Fibroblast of lung (primary cell): ENCODE data around the gene SPATC1L. TPM values are rescaled to one million over a fixed set of nuclear protein-coding genes. Genes with fewer than 3 reads are reported as not detected.

ENCODE experiments used
- DNase-seq, 2 donors: peaks; one replicate each; pipeline versions ENCODE4 v3.0.0 to v3.0.0-alpha.2; 2010; ENCODE audit warnings: low read depth in 2 of 2
- H2AFZ ChIP-seq: 2 replicates; pipeline ENCODE4 v1.5.1; 2012; ENCODE audit warnings: low read length, control low read depth, inconsistent platforms
- H3K27ac ChIP-seq: 2 replicates; pipeline ENCODE4 v1.5.1; 2011; ENCODE audit warnings: low read length, control low read depth; ENCODE audit not compliant: insufficient read depth
- H3K27me3 ChIP-seq: 2 replicates; pipeline ENCODE4 v1.5.1; 2011; ENCODE audit warnings: mild to moderate bottlenecking, low read length; ENCODE audit not compliant: control insufficient read depth, insufficient read depth
- H3K36me3 ChIP-seq: 2 replicates; pipeline ENCODE4 v1.5.1; 2011; ENCODE audit warnings: low read length; ENCODE audit not compliant: control insufficient read depth, insufficient read depth
- H3K4me1 ChIP-seq: 2 replicates; pipeline ENCODE4 v1.5.1; 2011; ENCODE audit warnings: low read length; ENCODE audit not compliant: control insufficient read depth, insufficient read depth; ENCODE audit errors: extremely low read depth
- H3K4me2 ChIP-seq: 2 replicates; pipeline ENCODE4 v1.5.1; 2011; ENCODE audit warnings: low read length, control low read depth; ENCODE audit not compliant: insufficient read depth; ENCODE audit errors: extremely low read depth
- H3K4me3 ChIP-seq, 4 experiments: fragments of 200-600 bp in 1 of 4; sonication (generic) in 1 of 4; replicated peaks in 1 of 4; 2 replicates each; pipeline ENCODE4 v1.5.1; 2011 to 2016; ENCODE audit warnings: low read length in 4 of 4, low read depth in 3 of 4, mild to moderate bottlenecking in 3 of 4, control low read depth in 2 of 4, inconsistent platforms in 1 of 4, mixed read lengths in 1 of 4; ENCODE audit not compliant: insufficient read depth in 1 of 4; ENCODE audit errors: control extremely low read depth in 1 of 4
- H3K79me2 ChIP-seq: 2 replicates; pipeline ENCODE4 v1.5.1; 2012; ENCODE audit warnings: mild to moderate bottlenecking, low read length, inconsistent platforms; ENCODE audit not compliant: control insufficient read depth, insufficient read depth
- H3K9ac ChIP-seq: 2 replicates; pipeline ENCODE4 v1.5.1; 2011; ENCODE audit warnings: mild to moderate bottlenecking, low read length, control low read depth; ENCODE audit not compliant: insufficient read depth
- H3K9me3 ChIP-seq: 2 replicates; pipeline ENCODE4 v1.5.1; 2012; ENCODE audit warnings: low read depth, low read length; ENCODE audit not compliant: control insufficient read depth, insufficient read depth
- H4K20me1 ChIP-seq: 2 replicates; pipeline ENCODE4 v1.5.1; 2011; ENCODE audit warnings: low read length; ENCODE audit not compliant: control insufficient read depth, insufficient read depth; ENCODE audit errors: extremely low read depth
- EZH2 ChIP-seq: IDR thresholded peaks from 2 replicates; pipeline ENCODE4 v1.5.1; 2012; ENCODE audit warnings: low read length, control low read depth, mild to moderate bottlenecking; ENCODE audit errors: missing control alignments
- polyA plus RNA-seq, 2 donors: library from polyadenylated mRNA; depleted of rRNA in 1 of 2; stranded (reverse) in 1 of 2; unstranded in 1 of 2; fragments of >200 nt; gene quantifications; 2 replicates each; pipeline ENCODE4 v1.2.1, GENCODE V29; 2011 to 2012; ENCODE audit warnings: missing spikeins in 1 of 2
- total RNA-seq: library from RNA; depleted of rRNA; stranded (reverse); fragments of >200 nt; gene quantifications from 2 replicates; pipeline ENCODE4 v1.2.1, GENCODE V29; 2014
- TF ChIP-seq, protein P1 (sequence below), 2 donors: IDR thresholded peaks in 1 of 2; conservative IDR thresholded peaks in 1 of 2; 1 replicate in 1 of 2; 2 replicates in 1 of 2; pipeline ENCODE4 v1.5.1; 2011 to 2012; ENCODE audit warnings: low read length in 2 of 2, control low read depth in 1 of 2, inconsistent platforms in 1 of 2, low read depth in 1 of 2, mild to moderate bottlenecking in 1 of 2

The SPATC1L gene
- total and polyA plus RNA-seq, 2 donors (not counting 1 experiment from before 2014, with no cell fraction given): 2.9 to 9.6 TPM

DNA sequence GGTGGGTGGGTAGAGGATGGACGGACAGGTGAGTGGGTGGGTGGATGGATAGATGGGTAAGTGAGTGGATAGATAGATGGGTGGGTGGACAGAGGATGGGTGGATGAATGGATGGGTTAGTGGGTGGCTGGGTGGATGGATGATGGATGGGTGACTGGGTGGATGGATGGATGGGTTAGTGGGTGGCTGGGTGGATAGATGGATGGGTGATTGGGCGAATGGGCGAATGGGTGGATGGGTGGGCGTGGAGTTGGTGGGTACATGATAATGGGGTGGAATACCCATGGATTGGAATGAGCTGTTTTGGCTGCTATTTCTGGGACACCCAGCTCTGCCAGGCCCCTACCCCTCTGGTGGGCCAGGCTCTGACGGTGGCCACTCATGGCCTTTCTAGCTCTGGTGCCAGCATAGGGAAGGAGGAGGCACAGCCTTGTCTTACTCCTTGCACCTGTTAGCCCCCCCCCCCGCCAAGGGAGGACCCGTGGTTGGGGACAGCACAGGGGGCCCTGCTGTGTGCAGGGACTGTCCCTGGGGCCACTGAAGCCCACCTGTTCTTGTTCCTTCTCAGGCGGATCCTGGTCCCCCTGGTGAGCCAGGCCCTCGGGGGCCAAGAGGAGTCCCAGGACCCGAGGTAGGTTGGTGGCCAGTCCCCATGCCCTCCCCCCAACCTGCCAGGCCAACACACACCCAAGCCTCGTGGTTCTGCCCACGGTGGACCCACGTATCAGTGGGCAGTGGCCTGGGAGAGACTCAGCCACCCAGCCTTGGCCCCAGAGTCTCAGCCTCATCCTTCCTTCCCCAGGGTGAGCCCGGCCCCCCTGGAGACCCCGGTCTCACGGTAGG is 60.0 kb downstream of the SPATC1L start:
- H3K4me2 ChIP-seq: no peak overlapping the region
- H3K27ac ChIP-seq: no peak overlapping the region
- no peaks in the 10 kb centered on the region for H3K9me3 ChIP-seq
- no peak overlapping the region for H3K4me3 ChIP-seq
- H3K79me2 ChIP-seq: peaks cover 15% of the 10 kb centered on the region
- peaks cover 78% of the 10 kb centered on the region for H3K36me3 ChIP-seq
- H3K27me3 ChIP-seq: no peaks in the 10 kb centered on the region
- no peak for TF ChIP-seq EZH2
- TF ChIP-seq, protein P1, sequence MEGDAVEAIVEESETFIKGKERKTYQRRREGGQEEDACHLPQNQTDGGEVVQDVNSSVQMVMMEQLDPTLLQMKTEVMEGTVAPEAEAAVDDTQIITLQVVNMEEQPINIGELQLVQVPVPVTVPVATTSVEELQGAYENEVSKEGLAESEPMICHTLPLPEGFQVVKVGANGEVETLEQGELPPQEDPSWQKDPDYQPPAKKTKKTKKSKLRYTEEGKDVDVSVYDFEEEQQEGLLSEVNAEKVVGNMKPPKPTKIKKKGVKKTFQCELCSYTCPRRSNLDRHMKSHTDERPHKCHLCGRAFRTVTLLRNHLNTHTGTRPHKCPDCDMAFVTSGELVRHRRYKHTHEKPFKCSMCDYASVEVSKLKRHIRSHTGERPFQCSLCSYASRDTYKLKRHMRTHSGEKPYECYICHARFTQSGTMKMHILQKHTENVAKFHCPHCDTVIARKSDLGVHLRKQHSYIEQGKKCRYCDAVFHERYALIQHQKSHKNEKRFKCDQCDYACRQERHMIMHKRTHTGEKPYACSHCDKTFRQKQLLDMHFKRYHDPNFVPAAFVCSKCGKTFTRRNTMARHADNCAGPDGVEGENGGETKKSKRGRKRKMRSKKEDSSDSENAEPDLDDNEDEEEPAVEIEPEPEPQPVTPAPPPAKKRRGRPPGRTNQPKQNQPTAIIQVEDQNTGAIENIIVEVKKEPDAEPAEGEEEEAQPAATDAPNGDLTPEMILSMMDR (conservative IDR thresholded peaks at IDR 0.05 in 1 of 2, IDR thresholded peaks at IDR 0.05 in 1 of 2; ENCODE audit: low read depth in 1 of 2, low read length in 2 of 2): no peak
- H3K9ac ChIP-seq: no peak overlapping the region
- DNase-seq: no peak
- no peaks in the 10 kb centered on the region for H3K4me1 ChIP-seq
- H4K20me1 ChIP-seq: no peaks in the 10 kb centered on the region
- H2AFZ ChIP-seq: no peak overlapping the region

DNA sequence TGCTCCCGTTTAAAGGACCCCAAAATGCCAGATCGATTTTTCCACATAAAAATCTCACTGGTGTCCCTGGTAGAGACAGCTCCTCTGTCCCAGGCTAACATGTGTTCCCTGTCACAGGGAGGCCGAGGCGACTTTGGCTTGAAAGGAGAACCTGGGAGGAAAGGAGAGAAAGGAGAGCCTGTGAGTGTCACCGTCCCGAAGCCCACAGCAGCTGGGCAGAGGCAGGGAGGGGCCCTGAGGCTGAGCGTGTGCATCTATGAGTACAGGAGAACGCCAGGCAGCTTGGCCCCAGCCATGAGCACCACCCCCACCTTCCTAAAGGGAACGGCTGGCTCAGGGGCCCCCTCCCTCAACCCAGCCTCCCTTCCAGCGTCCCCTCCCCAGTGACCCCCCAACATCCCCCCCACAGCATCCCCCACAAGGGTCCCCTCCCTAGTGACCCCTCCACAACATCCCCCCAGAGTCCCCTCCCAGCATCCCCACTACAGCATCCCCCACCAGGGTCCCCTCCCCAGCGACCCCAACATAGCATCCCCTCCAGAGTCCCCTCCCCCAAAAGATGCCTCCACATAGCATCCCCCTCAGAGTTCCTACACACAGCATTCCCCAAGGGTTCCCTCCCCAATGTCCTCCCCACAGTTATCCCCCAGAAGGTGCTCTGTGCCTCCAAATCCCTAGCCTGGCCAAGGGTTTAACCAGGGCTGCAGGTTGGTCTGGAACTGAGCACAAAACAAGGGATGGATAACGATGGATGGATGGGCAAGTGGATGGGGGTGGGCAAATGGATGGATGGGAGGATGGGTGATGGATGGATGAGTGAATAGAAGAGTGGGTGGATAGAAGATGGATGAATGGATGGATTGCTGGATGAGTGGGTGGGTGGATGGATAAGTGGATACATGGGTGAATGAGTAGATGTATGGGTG is 61.2 kb downstream of the SPATC1L start:
- H3K4me1 ChIP-seq: no peaks in the 10 kb centered on the region
- no peak overlapping the region for H3K4me2 ChIP-seq
- DNase-seq: no peak
- H3K79me2 ChIP-seq: peaks cover 25% of the 10 kb centered on the region
- no peaks in the 10 kb centered on the region for H3K27me3 ChIP-seq
- H3K4me3 ChIP-seq: no peak overlapping the region
- no peaks in the 10 kb centered on the region for H3K9me3 ChIP-seq
- no peaks in the 10 kb centered on the region for H4K20me1 ChIP-seq
- TF ChIP-seq, protein P1 (conservative IDR thresholded peaks at IDR 0.05 in 1 of 2, IDR thresholded peaks at IDR 0.05 in 1 of 2; ENCODE audit: low read depth in 1 of 2, low read length in 2 of 2): no peak
- no peak for TF ChIP-seq EZH2
- H2AFZ ChIP-seq: no peak overlapping the region
- H3K27ac ChIP-seq: no peak overlapping the region
- H3K9ac ChIP-seq: no peak overlapping the region
- peaks cover 79% of the 10 kb centered on the region for H3K36me3 ChIP-seq

DNA sequence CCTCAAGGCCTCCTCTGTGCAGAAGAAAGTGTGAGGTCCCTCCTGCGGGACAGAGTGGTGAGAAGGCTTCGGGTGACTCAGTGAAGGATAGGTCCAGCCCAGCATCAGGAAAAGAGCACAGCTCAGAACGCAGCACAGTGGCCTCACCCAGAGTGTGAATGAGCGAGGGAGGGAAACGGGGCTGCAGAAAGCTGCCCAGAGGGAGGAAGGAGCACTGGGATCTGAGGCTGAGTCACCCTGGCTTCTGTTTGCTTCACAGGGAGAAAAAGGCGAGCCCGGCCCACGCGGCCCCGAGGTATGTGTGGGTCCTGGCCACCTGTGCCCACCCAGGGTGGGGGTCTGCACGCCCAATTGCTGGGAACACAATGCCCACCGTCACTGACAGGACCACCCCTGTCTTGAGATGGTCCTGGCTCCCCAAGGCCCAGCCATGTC is 62.0 kb downstream of the SPATC1L start:
- no peak overlapping the region for H3K4me3 ChIP-seq
- H3K79me2 ChIP-seq: peaks cover 29% of the 10 kb centered on the region
- TF ChIP-seq, protein P1 (conservative IDR thresholded peaks at IDR 0.05 in 1 of 2, IDR thresholded peaks at IDR 0.05 in 1 of 2; ENCODE audit: low read depth in 1 of 2, low read length in 2 of 2): no peak
- no peak for TF ChIP-seq EZH2
- H3K27me3 ChIP-seq: no peaks in the 10 kb centered on the region
- no peaks in the 10 kb centered on the region for H3K4me1 ChIP-seq
- no peaks in the 10 kb centered on the region for H4K20me1 ChIP-seq
- H3K27ac ChIP-seq: no peak overlapping the region
- H3K36me3 ChIP-seq: peaks cover 79% of the 10 kb centered on the region
- no peak overlapping the region for H3K4me2 ChIP-seq
- H3K9me3 ChIP-seq: no peaks in the 10 kb centered on the region
- DNase-seq: peak; percentile 71 to 95
- no peak overlapping the region for H2AFZ ChIP-seq
- no peak overlapping the region for H3K9ac ChIP-seq
